SJSA1 (cell line): ENCODE measurements around the gene CSNK1A1. TPM values are rescaled to one million over a fixed set of nuclear protein-coding genes. Genes with fewer than 3 reads are reported as not detected.

Source experiments
- DNase-seq, 2 experiments: peaks; one replicate each; pipeline ENCODE4 v3.0.0-alpha.2; 2015 to 2020; ENCODE audit warnings: low spot score in 2 of 2, low read depth in 1 of 2
- H3K27ac ChIP-seq: fragments of 250-450 bp; sonication (Bioruptor Pico); 2 replicates; pipeline ENCODE4 v1.5.1; 2020; ENCODE audit warnings: mild to moderate bottlenecking, moderate library complexity
- H3K27me3 ChIP-seq: fragments of 250-450 bp; sonication (Bioruptor Pico); replicated peaks from 2 replicates; pipeline ENCODE4 v1.5.1; 2020; ENCODE audit warnings: mild to moderate bottlenecking, moderate library complexity
- H3K36me3 ChIP-seq: fragments of 250-450 bp; sonication (Bioruptor Pico); 2 replicates; pipeline ENCODE4 v1.5.1; 2020; ENCODE audit warnings: mild to moderate bottlenecking
- H3K4me1 ChIP-seq: fragments of 250-450 bp; sonication (Bioruptor Pico); replicated peaks from 2 replicates; pipeline ENCODE4 v1.6.1; 2021; ENCODE audit warnings: mild to moderate bottlenecking
- H3K4me3 ChIP-seq: fragments of 250-450 bp; sonication (Bioruptor Pico); 2 replicates; pipeline ENCODE4 v1.5.1; 2020; ENCODE audit warnings: mild to moderate bottlenecking
- H3K9me3 ChIP-seq: fragments of 250-450 bp; sonication (Bioruptor Pico); replicated peaks from 2 replicates; pipeline ENCODE4 v1.5.1; 2020; ENCODE audit warnings: mild to moderate bottlenecking
- total RNA-seq: library from RNA; depleted of rRNA; stranded (reverse); fragments of >200 nt; shearing (Covaris generic); gene quantifications from 2 replicates; pipeline ENCODE4 v1.2.3, GENCODE V29; 2014

The CSNK1A1 gene
- total RNA-seq, 1 experiment from 2014 or later, result 438 TPM

GRCh38 chr5:149486726-149487635 is 64.3 kb downstream of the CSNK1A1 start:
- no peaks in the 10 kb centered on the region for H3K27me3 ChIP-seq
- no peaks in the 10 kb centered on the region for H3K9me3 ChIP-seq
- H3K36me3 ChIP-seq, result no peaks in the 10 kb centered on the region
- peak in 1 of 2 experiments; percentile 48 for DNase-seq
- peak overlapping the region; percentile 81 for H3K27ac ChIP-seq
- H3K4me1 ChIP-seq, result peaks cover 54% of the 10 kb centered on the region
- no peak overlapping the region for H3K4me3 ChIP-seq

- peak; percentile 89 to 94 for DNase-seq
- Histone ChIP-seq H3K9me3 (no peaks in the 10 kb centered on the region), H3K36me3 (no peaks in the 10 kb centered on the region), H3K4me3 (no peak overlapping the region), H3K27ac (peak overlapping the region; percentile 81), H3K4me1 (peaks cover 54% of the 10 kb centered on the region), H3K27me3 (no peaks in the 10 kb centered on the region)
Measured at GRCh38 chr5:149485655-149486615, 65.3 kb downstream of the CSNK1A1 start.

- Histone ChIP-seq H3K4me3 (no peak overlapping the region), H3K4me1 (peaks cover 22% of the 10 kb centered on the region), H3K9me3 (no peaks in the 10 kb centered on the region), H3K27ac (no peak overlapping the region), H3K36me3 (no peaks in the 10 kb centered on the region), H3K27me3 (no peaks in the 10 kb centered on the region)
- DNase-seq, result no peak
Measured at GRCh38 chr5:149481485-149481884, 69.8 kb downstream of the CSNK1A1 start.

- no peaks in the 10 kb centered on the region for H3K36me3 ChIP-seq
- peak in 1 of 2 experiments; percentile 12 for DNase-seq
- no peaks in the 10 kb centered on the region; the same call in 1 of the 2 replicates for H3K9me3 ChIP-seq
- no peak overlapping the region for H3K4me3 ChIP-seq
- no peak overlapping the region for H3K27ac ChIP-seq
- no peaks in the 10 kb centered on the region for H3K4me1 ChIP-seq
- H3K27me3 ChIP-seq, result no peaks in the 10 kb centered on the region
Measured at GRCh38 chr5:149478761-149479160, 72.5 kb downstream of the CSNK1A1 start.

GRCh38 chr5:149475777-149476176 is 75.5 kb downstream of the CSNK1A1 start:
- no peaks in the 10 kb centered on the region; the same call in 1 of the 2 replicates for H3K9me3 ChIP-seq
- no peak for DNase-seq
- no peaks in the 10 kb centered on the region for H3K36me3 ChIP-seq
- no peak overlapping the region for H3K27ac ChIP-seq
- no peaks in the 10 kb centered on the region for H3K27me3 ChIP-seq
- peaks cover 4% of the 10 kb centered on the region; the same call in 1 of the 2 replicates for H3K4me1 ChIP-seq
- no peak overlapping the region for H3K4me3 ChIP-seq

GRCh38 chr5:149474198-149474597 is 77.0 kb downstream of the CSNK1A1 start:
- H3K27me3 ChIP-seq, result no peaks in the 10 kb centered on the region

GRCh38 chr5:149473441-149473840 is 77.8 kb downstream of the CSNK1A1 start:
- no peaks in the 10 kb centered on the region; the same call in 1 of the 2 replicates for H3K9me3 ChIP-seq
- H3K36me3 ChIP-seq, result no peaks in the 10 kb centered on the region

More at GRCh38 chr5:149474198-149474597, 77.0 kb downstream of the CSNK1A1 start:
- no peaks in the 10 kb centered on the region for H3K36me3 ChIP-seq
- no peak overlapping the region for H3K4me3 ChIP-seq
- H3K27ac ChIP-seq, result no peak overlapping the region
- DNase-seq, result no peak
- peaks cover 4% of the 10 kb centered on the region; the same call in 1 of the 2 replicates for H3K4me1 ChIP-seq
- H3K9me3 ChIP-seq, result no peaks in the 10 kb centered on the region; the same call in 1 of the 2 replicates

GRCh38 chr5:149472399-149472798 is 78.8 kb downstream of the CSNK1A1 start:
- Histone ChIP-seq H3K27me3 (no peaks in the 10 kb centered on the region), H3K36me3 (no peaks in the 10 kb centered on the region), H3K9me3 (no peaks in the 10 kb centered on the region; the same call in 1 of the 2 replicates), H3K4me3 (no peak overlapping the region), H3K27ac (no peak overlapping the region), H3K4me1 (peaks cover 4% of the 10 kb centered on the region; the same call in 1 of the 2 replicates)
- DNase-seq, result no peak

More at GRCh38 chr5:149473441-149473840, 77.8 kb downstream of the CSNK1A1 start:
- Histone ChIP-seq H3K4me3 (no peak overlapping the region), H3K27ac (no peak overlapping the region), H3K4me1 (peaks cover 4% of the 10 kb centered on the region; the same call in 1 of the 2 replicates), H3K27me3 (no peaks in the 10 kb centered on the region)
- no peak for DNase-seq

- H3K9me3 ChIP-seq, result no peaks in the 10 kb centered on the region; the same call in 1 of the 2 replicates
- H3K27ac ChIP-seq, result no peak overlapping the region
- no peak overlapping the region for H3K4me3 ChIP-seq
- peaks cover 8% of the 10 kb centered on the region for H3K4me1 ChIP-seq
- no peaks in the 10 kb centered on the region for H3K36me3 ChIP-seq
- no peaks in the 10 kb centered on the region for H3K27me3 ChIP-seq
- no peak for DNase-seq
Measured at GRCh38 chr5:149471406-149472183, 79.6 kb downstream of the CSNK1A1 start.

GRCh38 chr5:149470942-149471341 is 80.3 kb downstream of the CSNK1A1 start:
- H3K9me3 ChIP-seq, result no peaks in the 10 kb centered on the region; the same call in 1 of the 2 replicates
- H3K27ac ChIP-seq, result no peak overlapping the region
- DNase-seq, result no peak
- no peaks in the 10 kb centered on the region for H3K36me3 ChIP-seq
- no peaks in the 10 kb centered on the region for H3K27me3 ChIP-seq
- no peak overlapping the region for H3K4me3 ChIP-seq
- peaks cover 14% of the 10 kb centered on the region for H3K4me1 ChIP-seq

GRCh38 chr5:149466457-149466972 is 84.7 kb downstream of the CSNK1A1 start:
- H3K27ac ChIP-seq, result no peak overlapping the region

GRCh38 chr5:149464796-149465489 is 86.3 kb downstream of the CSNK1A1 start:
- H3K9me3 ChIP-seq, result no peaks in the 10 kb centered on the region
- peak in 1 of 2 experiments; percentile 65 for DNase-seq
- H3K36me3 ChIP-seq, result no peaks in the 10 kb centered on the region
- no peak overlapping the region for H3K4me3 ChIP-seq
- peak overlapping the region; percentile 22 for H3K27ac ChIP-seq
- peaks cover 23% of the 10 kb centered on the region for H3K4me1 ChIP-seq
- H3K27me3 ChIP-seq, result no peaks in the 10 kb centered on the region

More at GRCh38 chr5:149466457-149466972, 84.7 kb downstream of the CSNK1A1 start:
- H3K4me3 ChIP-seq, result no peak overlapping the region
- H3K4me1 ChIP-seq, result peaks cover 23% of the 10 kb centered on the region
- no peaks in the 10 kb centered on the region for H3K27me3 ChIP-seq
- DNase-seq, result peak in 1 of 2 experiments; percentile 78
- no peaks in the 10 kb centered on the region for H3K9me3 ChIP-seq
- H3K36me3 ChIP-seq, result no peaks in the 10 kb centered on the region
